Hypothalamus (tissue), 51 donors: ENCODE measurements around the gene LEFTY2.
"Not testable (repeated sequence)": the region's sequence is repeated elsewhere in the genome, so short reads cannot be mapped to it uniquely, and the experiment has no call there.

Experiments used
- DNase-seq, 51 donors: peaks; one replicate each; lab custom pipeline; 2025; lab: John Stamatoyannopoulos, UW

Gene LEFTY2, protein sequence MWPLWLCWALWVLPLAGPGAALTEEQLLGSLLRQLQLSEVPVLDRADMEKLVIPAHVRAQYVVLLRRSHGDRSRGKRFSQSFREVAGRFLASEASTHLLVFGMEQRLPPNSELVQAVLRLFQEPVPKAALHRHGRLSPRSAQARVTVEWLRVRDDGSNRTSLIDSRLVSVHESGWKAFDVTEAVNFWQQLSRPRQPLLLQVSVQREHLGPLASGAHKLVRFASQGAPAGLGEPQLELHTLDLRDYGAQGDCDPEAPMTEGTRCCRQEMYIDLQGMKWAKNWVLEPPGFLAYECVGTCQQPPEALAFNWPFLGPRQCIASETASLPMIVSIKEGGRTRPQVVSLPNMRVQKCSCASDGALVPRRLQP

DNA sequence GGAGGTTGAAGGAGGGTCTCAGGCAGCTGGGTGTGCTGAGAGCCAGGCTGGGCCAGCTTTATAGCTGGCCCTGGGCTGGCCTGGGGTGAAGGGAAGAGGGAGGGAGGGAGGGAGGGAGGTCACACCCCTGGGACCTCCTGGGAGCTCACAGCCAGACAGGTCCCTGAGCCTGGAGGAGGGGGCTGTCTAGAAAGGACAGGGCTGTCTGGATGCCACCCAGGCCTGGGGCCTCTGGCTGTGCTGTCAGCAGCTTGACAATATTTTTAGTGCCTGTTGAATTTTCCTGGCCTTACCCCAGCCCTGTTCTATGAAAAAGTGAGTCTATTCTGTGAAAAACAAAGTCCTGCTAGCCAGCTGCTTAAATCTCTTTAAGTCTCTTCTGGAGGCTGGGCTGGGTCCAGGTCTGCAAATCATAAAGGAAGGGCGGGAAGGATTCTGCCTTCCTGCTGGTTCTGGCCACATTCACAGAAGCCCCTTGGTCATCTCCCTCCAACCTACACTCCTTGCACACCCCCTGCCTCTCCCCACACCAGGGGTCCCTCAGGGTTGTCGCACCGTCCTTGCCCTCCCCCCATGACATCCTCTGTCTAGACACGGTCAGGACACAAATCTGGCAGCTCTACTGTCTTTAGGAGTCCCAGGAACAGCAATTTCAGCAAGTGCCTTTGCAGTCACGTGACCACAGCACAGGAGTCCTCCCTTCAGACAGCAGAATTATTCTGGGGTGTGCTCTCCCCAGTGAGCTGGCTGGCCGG is at the start of gene LEFTY2:
TSS of gene LEFTY2 (minus strand) at position 34 of the 755 bp plus-strand sequence. CDS start 80 bp downstream, outside the sequence.
- no peak for DNase-seq

DNA sequence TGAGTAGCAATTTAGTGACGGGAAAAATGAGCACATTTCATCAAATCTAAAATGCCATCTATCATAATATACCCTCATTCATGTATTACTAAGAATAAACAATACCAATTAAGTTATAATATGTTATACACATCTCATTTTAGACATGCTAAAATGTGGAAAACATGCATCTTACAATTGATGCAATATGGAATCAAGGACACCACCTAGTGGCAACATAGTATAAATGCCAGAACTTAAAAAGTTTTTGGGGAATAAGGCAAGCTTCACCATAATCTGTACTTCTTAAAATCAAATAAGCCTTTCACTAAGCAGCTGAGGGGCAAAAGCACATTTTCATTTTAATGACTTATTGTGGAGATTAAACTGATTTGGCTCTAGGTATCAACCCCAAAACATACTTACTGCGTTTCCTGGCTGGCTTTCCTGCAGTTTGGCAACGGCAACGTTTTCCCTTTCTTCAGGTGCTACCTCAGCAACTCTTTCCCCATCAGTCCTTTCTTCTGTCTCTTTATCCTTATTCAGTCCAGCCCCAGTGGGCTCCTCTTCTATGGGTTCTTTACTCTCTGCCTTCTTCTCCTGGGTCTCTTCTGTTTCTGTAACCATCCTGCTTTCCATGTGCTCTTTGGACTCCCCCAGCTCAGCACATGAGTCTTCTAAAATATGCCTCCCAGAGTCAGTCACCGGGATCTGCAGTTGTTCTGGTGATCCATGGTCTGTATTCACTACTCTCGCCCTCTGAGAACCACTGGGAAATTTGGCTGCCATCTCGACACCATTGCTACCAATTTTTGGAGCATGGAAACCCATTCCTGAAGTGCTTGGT is 46.7 kb upstream of the LEFTY2 start:
- peak in 1 of 51 donors; percentile 23 for DNase-seq

DNA sequence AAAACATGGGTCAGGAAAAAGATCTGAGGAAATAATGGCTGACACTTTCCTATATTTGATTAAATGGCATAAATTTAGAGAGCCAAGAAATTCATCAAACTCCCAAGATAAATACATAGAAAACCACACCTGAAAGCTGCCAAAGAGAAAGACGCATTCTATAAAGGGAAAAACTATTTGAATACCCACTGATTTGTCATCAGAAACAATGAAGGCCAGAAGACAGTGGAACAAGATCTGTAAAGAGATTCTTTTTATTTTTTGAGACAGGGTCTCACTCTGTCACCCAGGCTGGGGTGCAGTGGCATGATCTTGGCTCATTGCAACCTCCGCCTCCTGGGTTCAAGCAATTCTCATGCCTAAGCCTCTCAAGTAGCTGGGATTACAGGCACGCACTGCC is 40.7 kb upstream of the LEFTY2 start:
- no peak for DNase-seq

DNA sequence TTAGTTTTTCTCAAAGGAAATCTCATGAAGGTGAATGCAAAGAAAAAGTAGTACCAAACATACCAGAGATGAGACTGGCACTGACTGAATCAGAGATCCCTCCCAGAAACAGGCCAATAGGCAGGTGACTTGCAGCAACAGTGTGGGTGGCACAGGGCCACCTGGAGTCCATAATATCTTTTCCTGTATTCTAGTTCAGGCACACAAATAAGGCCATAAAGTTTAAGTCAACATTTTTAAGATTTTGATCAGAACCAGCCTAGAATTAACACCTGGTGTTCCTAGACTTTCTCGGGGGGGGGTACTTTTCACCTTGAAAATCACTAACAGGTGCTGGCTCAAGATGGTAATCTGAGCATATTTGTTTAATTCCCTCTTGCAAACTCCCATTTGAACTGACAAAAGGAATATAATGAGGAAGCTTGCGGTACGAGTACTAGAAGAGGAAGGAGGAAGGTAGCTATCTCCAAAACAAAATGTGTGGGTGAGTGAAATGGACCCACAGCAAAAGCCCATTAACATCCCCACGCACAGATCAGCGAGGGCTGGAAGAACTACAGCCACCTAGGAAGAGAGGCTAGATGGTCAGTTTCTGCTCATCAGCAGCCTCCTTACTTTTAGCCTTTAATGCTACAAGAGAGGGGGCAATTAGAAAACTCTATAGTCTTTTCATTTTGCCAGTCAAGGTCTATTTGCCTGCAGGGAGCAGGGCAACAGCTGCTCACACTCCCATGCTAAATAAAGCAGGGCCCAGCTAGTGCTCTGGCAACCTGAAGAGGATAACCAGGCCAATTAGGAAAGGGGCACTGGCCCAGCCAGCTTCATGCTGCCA is 39.2 kb upstream of the LEFTY2 start:
- no peak for DNase-seq

DNA sequence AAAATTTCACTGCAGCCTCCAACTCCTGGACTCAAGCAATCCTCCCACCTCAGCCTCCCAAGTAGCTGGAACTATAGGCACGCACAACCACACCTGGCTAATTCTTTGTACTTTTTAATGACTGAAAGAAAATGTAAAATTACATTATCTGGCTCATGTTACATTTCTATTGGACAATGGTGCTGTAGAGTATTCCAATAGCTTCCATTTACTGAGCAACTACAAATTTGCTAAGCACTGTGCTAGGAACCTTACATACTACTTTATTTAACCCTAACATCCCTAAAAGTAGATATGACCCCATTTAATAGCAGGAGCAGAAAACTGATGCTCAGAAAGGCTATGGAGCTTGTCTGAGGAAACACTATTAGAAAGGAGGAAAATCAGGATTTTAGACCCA is 38.4 kb upstream of the LEFTY2 start:
- no peak for DNase-seq

DNA sequence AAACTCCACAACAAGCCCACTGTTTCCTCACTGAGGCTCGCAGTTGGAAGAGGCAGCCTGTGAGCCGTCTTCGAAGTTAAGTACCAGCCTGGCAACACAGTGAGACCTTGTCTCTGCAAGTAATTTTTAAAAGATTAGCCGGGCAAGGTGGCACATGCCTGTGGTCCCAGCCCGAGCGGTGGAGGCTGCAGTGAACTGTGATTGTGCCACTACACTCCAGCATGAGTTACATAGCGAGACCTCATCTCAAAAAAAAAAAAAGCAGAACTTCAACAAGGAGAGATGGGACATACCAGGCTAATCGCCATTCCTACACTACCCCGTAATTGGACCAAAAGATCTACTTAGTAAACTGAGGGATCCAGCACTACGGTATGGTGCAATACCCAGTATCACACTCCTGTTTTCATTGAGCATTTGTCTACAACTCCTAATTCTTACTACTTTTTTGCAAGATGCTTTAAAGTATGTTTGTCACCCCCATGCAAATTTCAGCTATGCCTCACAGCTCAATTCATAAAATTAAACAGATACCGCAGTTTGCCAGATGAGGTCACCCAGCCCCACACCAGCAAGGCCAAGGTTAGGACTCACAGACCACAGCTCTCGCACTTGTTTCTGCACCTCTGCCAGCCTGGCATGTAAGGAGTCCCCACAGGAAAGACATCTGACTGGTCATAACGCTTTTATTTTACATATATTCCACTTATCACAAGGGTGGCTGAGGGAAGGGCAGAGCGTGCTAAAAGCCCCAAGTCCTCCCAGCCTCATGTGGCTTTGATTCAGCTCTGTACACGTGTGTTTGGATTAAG is 37.1 kb upstream of the LEFTY2 start:
- DNase-seq: no peak

DNA sequence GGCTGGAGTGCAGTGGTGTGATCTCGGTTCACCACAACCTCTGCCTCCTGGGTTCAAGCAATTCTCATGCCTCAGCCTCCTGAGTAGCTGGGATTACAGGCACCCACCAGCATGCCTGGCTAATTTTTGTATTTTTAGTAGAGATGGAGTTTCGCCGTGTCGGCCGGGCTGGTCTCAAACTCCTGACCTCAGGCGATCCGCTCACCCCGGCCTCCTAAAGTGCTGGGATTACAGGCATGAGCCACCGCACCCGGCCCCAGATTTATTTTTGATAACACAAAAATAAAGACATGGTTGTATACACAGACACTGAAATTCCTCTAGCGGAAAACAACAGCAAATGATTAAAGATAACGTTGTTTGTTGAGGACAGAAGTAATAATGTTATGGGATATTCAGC is 34.1 kb upstream of the LEFTY2 start:
- not testable (repeated sequence) for DNase-seq

DNA sequence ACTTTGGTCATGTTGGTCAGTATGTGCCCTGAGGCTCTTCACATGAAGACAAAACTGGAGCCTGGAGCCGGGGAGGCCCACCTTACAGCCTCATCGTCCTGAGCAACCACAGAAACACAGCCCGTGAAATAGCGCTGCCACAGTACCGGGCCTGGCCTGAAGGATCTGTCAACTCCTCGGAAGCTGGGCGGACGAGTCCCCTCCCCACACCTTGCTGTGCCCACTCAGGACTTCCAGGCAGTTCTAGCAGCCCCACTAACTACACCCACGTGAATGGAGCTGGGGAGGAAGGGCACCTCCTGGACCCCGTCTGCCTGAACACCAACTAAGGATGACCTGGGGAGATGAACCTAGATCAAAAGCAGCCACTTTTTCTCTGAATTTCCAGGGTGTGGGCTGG is 33.4 kb upstream of the LEFTY2 start:
- DNase-seq: no peak

DNA sequence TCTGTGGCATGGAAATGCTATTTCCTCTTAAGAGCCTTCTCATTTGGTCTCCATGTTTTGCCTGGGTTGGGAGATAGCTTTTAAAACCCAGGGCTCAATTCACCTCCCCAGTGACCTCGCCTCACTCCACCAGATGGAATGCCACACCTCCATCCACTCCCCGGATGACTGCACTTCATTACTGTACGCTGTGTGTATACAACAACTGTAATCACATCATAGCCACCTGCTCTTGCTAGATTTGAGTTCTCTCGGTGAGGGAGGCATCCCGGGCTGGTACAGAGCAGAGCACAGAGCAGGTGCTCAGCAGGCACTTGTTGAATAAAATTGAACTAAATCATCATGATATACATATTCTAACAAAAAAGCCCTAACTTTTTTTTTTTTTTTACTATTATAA is 32.1 kb upstream of the LEFTY2 start:
- no peak for DNase-seq

DNA sequence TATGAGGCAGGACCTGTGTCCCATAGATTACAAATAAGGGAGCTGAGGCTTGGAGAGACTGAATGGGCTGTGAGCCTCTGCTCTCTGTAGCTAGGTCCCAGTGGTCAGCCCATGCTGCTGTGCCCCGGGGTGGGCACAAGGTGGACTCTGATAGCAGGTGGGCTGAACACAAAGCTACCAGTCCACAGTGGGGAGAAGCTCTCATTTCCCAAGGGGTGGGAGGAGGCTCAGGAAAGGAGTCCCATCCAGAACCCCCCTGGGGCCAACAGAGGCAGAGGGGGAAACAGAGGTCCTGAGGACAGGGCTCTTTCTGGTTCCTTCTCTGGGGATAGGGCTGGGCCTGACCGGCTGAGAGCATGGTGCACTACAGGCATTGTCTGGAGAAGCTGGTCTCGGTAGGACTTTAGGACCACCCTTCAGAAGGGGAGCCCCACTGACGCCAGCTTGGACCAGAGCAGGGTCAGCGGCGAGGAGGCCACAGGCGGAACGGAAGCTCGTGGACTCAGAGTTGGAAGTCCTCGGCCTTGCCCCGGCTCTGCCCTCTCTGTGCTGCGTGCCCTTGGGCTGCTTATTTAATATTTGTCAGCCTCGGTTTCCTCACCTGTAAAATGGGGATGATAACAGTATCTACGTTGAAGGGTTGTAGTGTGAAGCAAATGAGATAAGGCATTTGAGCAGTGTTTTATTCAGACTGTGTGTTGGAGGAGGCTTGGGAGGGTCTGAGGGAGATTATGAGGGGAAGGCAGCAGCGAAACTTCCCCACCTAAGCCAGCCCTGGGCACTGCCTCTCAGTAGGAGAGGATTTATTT is 31.5 kb upstream of the LEFTY2 start:
- no peak for DNase-seq

DNA sequence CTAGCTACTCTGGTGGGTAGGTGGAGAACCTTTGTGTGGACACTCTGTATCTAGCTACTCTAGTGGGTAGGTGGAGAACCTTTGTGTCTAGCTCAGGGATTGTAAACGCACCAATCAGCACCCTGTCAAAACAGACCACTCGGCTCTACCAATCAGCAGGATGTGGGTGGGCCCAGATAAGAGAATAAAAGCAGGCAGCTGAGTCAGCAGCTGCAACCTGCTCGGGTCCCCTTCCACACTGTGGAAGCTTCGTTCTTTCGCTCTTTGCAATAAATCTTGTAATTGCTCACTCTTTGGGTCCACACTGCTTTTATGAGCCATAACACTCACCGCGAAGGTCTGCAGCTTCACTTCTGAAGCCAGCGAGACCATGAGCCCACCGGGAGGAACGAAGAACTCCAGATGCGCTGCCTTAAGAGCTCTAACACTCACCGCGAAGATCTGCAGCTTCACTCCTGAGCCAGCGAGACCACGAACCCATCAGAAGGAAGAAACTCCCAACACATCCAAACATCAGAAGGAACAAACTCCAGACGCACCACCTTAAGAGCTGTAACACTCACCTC is 29.7 kb upstream of the LEFTY2 start:
- DNase-seq: not testable (repeated sequence)

DNA sequence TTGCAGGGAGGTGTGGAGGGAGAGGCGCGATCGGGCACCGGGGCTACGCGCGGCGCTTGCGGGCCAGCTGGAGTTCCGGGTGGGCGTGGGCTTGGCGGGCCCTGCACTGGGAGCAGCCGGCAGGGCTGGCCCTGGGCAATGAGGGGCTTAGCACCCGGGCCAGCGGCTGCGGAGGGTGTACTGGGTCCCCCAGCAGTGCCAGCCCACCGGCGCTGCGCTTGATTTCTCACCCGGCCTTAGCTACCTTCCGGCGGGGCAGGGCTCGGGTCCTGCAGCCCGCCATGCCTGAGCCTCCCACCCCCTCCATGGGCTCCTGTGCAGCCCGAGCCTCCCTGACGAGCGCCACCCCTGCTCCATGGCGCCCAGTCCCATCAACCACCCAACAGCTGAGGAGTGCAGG is 28.7 kb upstream of the LEFTY2 start:
- not testable (repeated sequence) for DNase-seq

DNA sequence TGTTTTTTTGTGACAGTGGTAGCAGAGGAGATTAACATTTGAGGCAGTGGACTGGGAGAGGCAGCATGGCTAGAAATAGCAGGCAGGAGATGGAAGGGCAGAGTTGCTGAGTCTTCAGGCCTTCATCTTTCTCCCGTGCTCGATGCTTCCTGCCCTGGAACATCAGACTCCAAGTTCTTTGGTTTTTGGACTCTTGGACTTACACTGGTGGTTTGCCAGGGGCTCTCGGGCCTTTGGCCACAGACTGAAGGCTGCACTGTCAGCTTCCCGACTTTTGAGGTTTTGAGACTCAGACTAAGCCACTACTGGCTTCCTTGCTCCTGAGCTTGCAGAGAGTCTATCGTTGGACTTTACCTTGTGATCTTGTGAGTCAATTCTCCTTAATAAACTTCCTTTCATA is 24.2 kb upstream of the LEFTY2 start:
- no peak for DNase-seq

DNA sequence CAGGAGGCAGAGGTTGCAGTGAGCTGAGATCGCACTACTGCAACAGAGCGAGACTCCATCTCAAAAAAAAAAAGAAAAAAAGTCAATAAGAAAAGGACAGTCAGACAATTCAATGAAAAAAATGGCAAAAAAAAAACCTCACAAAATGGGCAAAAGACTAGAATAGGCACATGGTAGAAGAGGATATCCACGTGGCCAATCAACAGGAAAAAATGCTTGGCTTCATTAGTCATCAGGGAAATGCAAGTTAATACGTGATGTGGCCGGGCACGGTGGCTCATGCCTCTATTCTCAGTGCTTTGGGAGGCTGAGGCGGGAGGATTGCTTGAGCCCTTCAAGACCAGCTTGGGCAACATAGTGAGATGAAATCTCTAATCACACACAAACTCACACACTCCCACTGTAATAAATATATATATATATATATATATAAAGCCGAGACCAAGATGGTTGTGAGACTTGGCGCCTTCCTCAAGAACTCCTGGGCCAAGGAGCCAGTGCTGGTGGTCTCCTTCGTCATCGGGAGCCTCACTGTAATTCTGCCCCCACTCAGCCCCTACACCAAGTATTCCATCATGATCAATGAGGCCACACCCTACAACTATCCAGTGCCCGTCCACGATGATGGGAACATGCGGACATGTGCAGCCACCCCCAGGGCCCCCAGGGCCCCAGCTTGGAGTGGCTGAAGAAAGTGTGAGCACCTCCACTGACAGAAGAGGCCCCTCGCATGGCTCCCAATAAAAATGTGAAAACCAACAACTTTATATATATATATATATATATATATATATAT is 22.9 kb upstream of the LEFTY2 start:
- DNase-seq: no peak

DNA sequence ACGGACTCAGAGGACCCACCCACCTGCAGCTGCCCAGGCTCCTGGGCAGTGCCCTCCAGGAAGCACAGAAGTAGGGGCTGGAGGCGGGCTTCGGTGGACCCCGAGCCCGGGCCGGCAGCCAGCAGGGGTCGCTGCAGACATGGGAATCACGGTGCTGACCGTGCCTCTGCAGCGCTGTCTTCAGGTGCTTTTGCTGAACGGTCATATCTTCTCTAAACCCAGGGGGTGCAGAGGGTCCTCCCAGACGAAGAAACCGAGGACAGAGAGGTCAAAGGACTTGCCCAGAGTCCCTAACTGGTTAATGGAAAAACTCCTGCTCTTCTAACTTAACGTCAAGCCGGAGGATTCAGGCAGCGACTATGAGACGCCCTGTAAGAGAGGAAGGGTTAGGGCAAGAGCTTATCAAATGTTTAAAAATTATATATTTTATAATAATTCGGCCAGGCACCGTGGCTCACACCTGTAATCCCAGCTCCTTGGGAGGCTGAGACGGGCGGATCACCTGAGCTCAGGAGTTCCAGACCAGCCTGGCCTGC is 21.5 kb upstream of the LEFTY2 start:
- peak in 9 of 51 donors; percentile 1 to 27 (median 8) for DNase-seq

DNA sequence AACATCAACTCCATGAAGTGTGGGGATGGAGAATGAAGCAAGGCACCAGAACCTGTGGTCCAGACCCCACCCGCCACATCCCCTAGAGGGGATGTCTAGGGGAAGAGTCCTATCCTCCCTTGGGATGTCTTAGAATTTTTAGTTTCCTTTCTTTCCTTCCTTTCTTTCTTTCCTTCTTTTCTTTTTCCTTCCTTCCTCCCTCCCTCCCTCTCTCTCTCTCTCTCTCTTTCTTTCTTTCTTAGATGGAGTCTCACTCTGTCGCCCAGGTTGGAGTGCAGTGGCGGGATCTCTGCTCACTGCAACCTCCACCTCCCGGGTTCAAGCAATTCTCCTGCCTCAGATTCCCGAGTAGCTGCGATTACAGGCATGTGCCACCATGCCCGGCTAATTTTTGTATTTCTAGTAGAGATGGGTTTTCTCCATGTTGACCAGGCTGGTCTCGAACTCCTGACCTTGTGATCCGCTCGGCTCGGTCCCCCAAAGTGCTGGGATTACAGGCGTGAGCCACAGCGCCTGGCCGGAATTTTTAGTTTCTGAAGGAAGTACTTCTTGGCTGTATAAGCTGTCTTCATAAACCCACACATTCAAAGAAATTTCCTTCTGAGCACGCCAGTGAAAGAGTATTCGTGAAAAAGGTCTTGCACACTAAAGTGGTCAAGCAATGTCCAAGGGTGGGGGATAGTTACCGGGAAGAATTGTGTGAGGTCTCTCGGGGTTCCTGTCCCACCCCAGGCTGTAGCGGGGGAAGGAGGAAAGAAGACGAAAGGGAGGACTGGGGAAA is 20.8 kb upstream of the LEFTY2 start:
- DNase-seq: no peak
